H1 (cell line): ENCODE measurements around the gene ZBTB1. TPM values are rescaled to one million over a fixed set of nuclear protein-coding genes. Genes with fewer than 3 reads are reported as not detected.

Source experiments
- CTCF ChIA-PET: fragments of 300-600 bp; sonication (Branson Sonifier 250); formaldehyde crosslinking; loops from one replicate; lab custom pipeline; 2021; ENCODE audit not compliant: partially characterized antibody; lab: Charles Lee
- POLR2A ChIA-PET: fragments of 300-600 bp; sonication (Branson Sonifier 250); formaldehyde crosslinking; loops from one replicate; lab custom pipeline; 2021; ENCODE audit warnings: inconsistent platforms; ENCODE audit not compliant: partially characterized antibody; lab: Charles Lee
- DNase-seq, 2 experiments: peaks; one replicate each; pipeline versions ENCODE4 v3.0.0 to v3.0.0-alpha.2; 2010 to 2022; ENCODE audit warnings: low spot score in 2 of 2, low read depth in 1 of 2, mixed read lengths in 1 of 2
- FAIRE-seq: peaks from 2 replicates; lab custom pipeline; 2011; peaks lifted over from hg19 to GRCh38; lab: Jason Lieb, UNC
- H2AFZ ChIP-seq: 2 replicates; pipeline ENCODE4 v1.8.1; 2012; ENCODE audit warnings: low read length, inconsistent platforms
- H2AK5ac ChIP-seq: 2 replicates; pipeline ENCODE4 v1.6.1; 2013; ENCODE audit warnings: low read depth, low read length
- H2BK120ac ChIP-seq: replicated peaks from 2 replicates; pipeline ENCODE3; 2013; ENCODE audit warnings: low read depth, low read length, inconsistent platforms
- H2BK12ac ChIP-seq: 2 replicates; pipeline ENCODE4 v1.6.1; 2013; ENCODE audit warnings: low read depth, low read length
- H2BK15ac ChIP-seq: 2 replicates; pipeline ENCODE4 v1.6.1; 2013; ENCODE audit warnings: low read length
- H2BK20ac ChIP-seq: 2 replicates; pipeline ENCODE4 v1.6.1; 2013; ENCODE audit warnings: low read length
- H2BK5ac ChIP-seq: 2 replicates; pipeline ENCODE4 v1.6.1; 2013; ENCODE audit warnings: low read depth, low read length
- H3K14ac ChIP-seq: 2 replicates; pipeline ENCODE4 v1.6.1; 2013; ENCODE audit warnings: inconsistent platforms; ENCODE audit not compliant: insufficient read length
- H3K18ac ChIP-seq: 2 replicates; pipeline ENCODE4 v1.6.1; 2013; ENCODE audit warnings: low read length; ENCODE audit errors: extremely low read depth
- H3K23ac ChIP-seq: 2 replicates; pipeline ENCODE4 v1.6.1; 2013; ENCODE audit warnings: inconsistent platforms; ENCODE audit not compliant: insufficient read length
- H3K23me2 ChIP-seq: 2 replicates; pipeline ENCODE4 v1.6.1; 2013; ENCODE audit warnings: low read depth, low read length
- H3K27ac ChIP-seq: 2 replicates; pipeline ENCODE4 v1.6.1; 2011; ENCODE audit warnings: low read depth, low read length, inconsistent platforms
- H3K27me3 ChIP-seq, 4 experiments: replicated peaks in 1 of 4; 1 replicate in 1 of 4; 2 replicates in 3 of 4; pipeline versions ENCODE4 v1.6.1 to v1.8.1; 2011 to 2013; ENCODE audit warnings: low read length in 3 of 4, mild to moderate bottlenecking in 3 of 4, inconsistent platforms in 2 of 4, mixed read lengths in 2 of 4, moderate library complexity in 1 of 4; ENCODE audit not compliant: control insufficient read depth in 3 of 4, insufficient read depth in 3 of 4; ENCODE audit errors: extremely low read depth in 1 of 4
- H3K36me3 ChIP-seq, 4 experiments: 2 replicates each; pipeline versions ENCODE4 v1.6.1 to v1.8.1; 2011 to 2013; ENCODE audit warnings: mild to moderate bottlenecking in 4 of 4, low read length in 3 of 4, moderate library complexity in 2 of 4, control low read depth in 1 of 4, inconsistent platforms in 1 of 4; ENCODE audit not compliant: insufficient read depth in 4 of 4, control insufficient read depth in 2 of 4
- H3K4ac ChIP-seq: replicated peaks from 2 replicates; pipeline ENCODE3; 2013; ENCODE audit warnings: low read length, low read depth, mixed read lengths, inconsistent platforms; ENCODE audit not compliant: insufficient read length
- H3K4me1 ChIP-seq, 4 experiments: replicated peaks in 1 of 4; 1 replicate in 1 of 4; 2 replicates in 3 of 4; pipeline versions ENCODE4 v1.6.1 to v1.8.1; 2011 to 2013; ENCODE audit warnings: low read length in 3 of 4, inconsistent platforms in 2 of 4, mixed read lengths in 1 of 4; ENCODE audit not compliant: insufficient read depth in 4 of 4, control insufficient read depth in 3 of 4
- H3K4me2 ChIP-seq, 2 experiments: 2 replicates each; pipeline versions ENCODE4 v1.6.1 to v1.8.1; 2011 to 2013; ENCODE audit warnings: low read depth in 2 of 2, low read length in 2 of 2, control low read depth in 1 of 2, inconsistent platforms in 1 of 2, mild to moderate bottlenecking in 1 of 2; ENCODE audit not compliant: insufficient read depth in 1 of 2
- H3K4me3 ChIP-seq, 4 experiments: fragments of 200-600, 300-600 bp in 1 of 4; sonication (generic), shearing (Covaris generic), sonication (Bioruptor Twin) in 1 of 4; 2 replicates each; pipeline versions ENCODE4 v1.5.1 to v1.8.1; 2011 to 2016; ENCODE audit warnings: low read length in 4 of 4, low read depth in 3 of 4, control low read depth in 2 of 4, inconsistent platforms in 2 of 4, mild to moderate bottlenecking in 2 of 4, mixed read lengths in 1 of 4, moderate library complexity in 1 of 4; ENCODE audit not compliant: insufficient read depth in 2 of 4; ENCODE audit errors: extremely low read depth in 1 of 4
- H3K56ac ChIP-seq: replicated peaks from 2 replicates; pipeline ENCODE3; 2013; ENCODE audit warnings: low read depth, mild to moderate bottlenecking, mixed read lengths, low read length, inconsistent platforms; ENCODE audit not compliant: insufficient read length
- H3K79me1 ChIP-seq: 2 replicates; pipeline ENCODE4 v1.6.1; 2013; ENCODE audit warnings: low read depth, low read length, control low read depth
- H3K79me2 ChIP-seq, 2 experiments: 2 replicates each; pipeline versions ENCODE4 v1.6.1 to v1.8.1; 2012 to 2013; ENCODE audit warnings: low read length in 2 of 2, mild to moderate bottlenecking in 2 of 2, inconsistent platforms in 1 of 2; ENCODE audit not compliant: insufficient read depth in 2 of 2, control insufficient read depth in 1 of 2
- H3K9ac ChIP-seq, 4 experiments: replicated peaks in 1 of 4; 1 replicate in 1 of 4; 2 replicates in 3 of 4; pipeline versions ENCODE4 v1.6.1 to v1.8.1; 2011 to 2013; ENCODE audit warnings: low read depth in 3 of 4, low read length in 3 of 4, control low read depth in 2 of 4, mild to moderate bottlenecking in 2 of 4, moderate library complexity in 2 of 4, inconsistent platforms in 1 of 4; ENCODE audit errors: extremely low read depth in 1 of 4
- H3K9me3 ChIP-seq, 2 experiments: 2 replicates each; pipeline versions ENCODE4 v1.6.1 to v1.8.1; 2012 to 2013; ENCODE audit warnings: mild to moderate bottlenecking in 2 of 2, moderate library complexity in 2 of 2, control low read depth in 1 of 2, inconsistent platforms in 1 of 2, low read depth in 1 of 2, low read length in 1 of 2, mixed read lengths in 1 of 2; ENCODE audit not compliant: insufficient read depth in 2 of 2
- H4K20me1 ChIP-seq, 2 experiments: replicated peaks in 1 of 2; 2 replicates each; pipeline versions ENCODE3 to v1.8.1; 2011 to 2013; ENCODE audit warnings: inconsistent platforms in 2 of 2, low read length in 2 of 2, mild to moderate bottlenecking in 1 of 2; ENCODE audit not compliant: insufficient read depth in 2 of 2, control insufficient read depth in 1 of 2
- H4K5ac ChIP-seq: 2 replicates; pipeline ENCODE4 v1.6.1; 2013; ENCODE audit warnings: low read length, low read depth, mixed read lengths, inconsistent platforms; ENCODE audit not compliant: insufficient read length
- H4K8ac ChIP-seq: 2 replicates; pipeline ENCODE4 v1.8.0; 2013; ENCODE audit warnings: mild to moderate bottlenecking, moderate library complexity, low read length, inconsistent platforms; ENCODE audit not compliant: insufficient read depth; ENCODE audit errors: extremely low read depth
- H4K91ac ChIP-seq: replicated peaks from 2 replicates; pipeline ENCODE3; 2013; ENCODE audit warnings: low read length, mixed read lengths, inconsistent platforms; ENCODE audit not compliant: insufficient read length
- ATF3 ChIP-seq: IDR thresholded peaks from 2 replicates; pipeline ENCODE4 v1.6.1; 2011; ENCODE audit warnings: low read depth, mild to moderate bottlenecking, low read length; ENCODE audit not compliant: insufficient read depth
- CBX8 ChIP-seq: fragments of 300-800, 300-1000 bp; sonication (generic); IDR thresholded peaks from 2 replicates; pipeline ENCODE4 v1.7.1; 2016; ENCODE audit warnings: low read depth, low read length, borderline replicate concordance
- GTF2F1 ChIP-seq: IDR thresholded peaks from 2 replicates; pipeline ENCODE4 v1.6.1; 2012; ENCODE audit warnings: low read depth, low read length, improper control_type of control experiment, borderline replicate concordance
- KDM4A ChIP-seq: IDR thresholded peaks from one replicate; pipeline ENCODE4 v1.7.1; 2012; ENCODE audit warnings: low read depth, mild to moderate bottlenecking, moderate library complexity, low read length, inconsistent platforms; ENCODE audit not compliant: severe bottlenecking
- POLR2A ChIP-seq, 2 experiments: IDR thresholded peaks; 1 replicate in 1 of 2; 2 replicates in 1 of 2; pipeline ENCODE4 v1.6.1; 2011; ENCODE audit warnings: low read depth in 2 of 2, low read length in 2 of 2, mild to moderate bottlenecking in 2 of 2; ENCODE audit errors: control extremely low read depth in 1 of 2
- RXRA ChIP-seq: IDR thresholded peaks from 2 replicates; pipeline ENCODE4 v1.6.1; 2011; ENCODE audit warnings: low read depth, mild to moderate bottlenecking, low read length, moderate library complexity; ENCODE audit not compliant: insufficient read depth
- SP4 ChIP-seq: IDR thresholded peaks from 2 replicates; pipeline ENCODE4 v1.6.1; 2012; ENCODE audit warnings: low read length, inconsistent platforms
- ZNF274 ChIP-seq: IDR thresholded peaks from 2 replicates; pipeline ENCODE4 v1.7.0; 2012; ENCODE audit warnings: low read length, borderline replicate concordance; ENCODE audit errors: extremely low read depth
- WGBS, 2 experiments: shearing (Covaris generic) in 1 of 2; methylation state at CpG; one replicate each; pipeline versions ENCODE4 v1.1.6 to v1.1.7; 2013 to 2015; ENCODE audit warnings: low lambda C conversion rate in 2 of 2, mixed read lengths in 2 of 2, inconsistent platforms in 1 of 2, low coverage in 1 of 2, missing lambda C conversion rate in 1 of 2; ENCODE audit not compliant: insufficient replicate concordance in 2 of 2, insufficient coverage in 1 of 2, insufficient read length in 1 of 2; ENCODE audit errors: extremely low coverage in 1 of 2, missing lambda C conversion rate in 1 of 2; 5-methylcytosine and 5-hydroxymethylcytosine counted together
- polyA plus RNA-seq, 7 experiments: library from polyadenylated mRNA; depleted of rRNA in 3 of 7; stranded (reverse) in 5 of 7; unstranded in 2 of 7; fragments of >200 nt in 5 of 7; fragments of 200-250 nt in 2 of 7; gene quantifications; 1 replicate in 5 of 7; 2 replicates in 1 of 7; 4 replicates in 1 of 7; pipeline versions ENCODE4 v1.2.1 to v1.2.3, GENCODE V29; 2011 to 2013; ENCODE audit warnings: missing spikeins in 2 of 7, mixed read lengths in 2 of 7
- total RNA-seq: library from RNA; stranded (reverse); fragmentation: NEBNext Ultra II Directional; extraction: Animal tissue kit (Norgen Biotek cat#: 25700); gene quantifications from 2 replicates; pipeline ENCODE4 v1.2.1, GENCODE V29; 2021
- TF ChIP-seq, protein P1 (sequence below): IDR thresholded peaks from 2 replicates; pipeline ENCODE4 v1.6.1; 2012; ENCODE audit warnings: low read length, inconsistent platforms
- TF ChIP-seq, protein P2 (sequence below): IDR thresholded peaks from 2 replicates; pipeline ENCODE4 v1.6.1; 2012; ENCODE audit warnings: inconsistent platforms

ZBTB1 gene
- total and polyA plus RNA-seq, 2 of the 8 experiments (the other 6 are each of a cell fraction or from before 2014, with no cell fraction given) = 13.6 to 27.5 TPM

- Histone ChIP-seq H3K79me2 (no peaks in the 10 kb centered on the region), H3K27me3 (no peaks in the 10 kb centered on the region), H3K4me3 (no peak overlapping the region), H2AK5ac (no peak overlapping the region), H3K79me1 (no peaks in the 10 kb centered on the region), H4K20me1 (peaks cover 2% of the 10 kb centered on the region in 2 experiments), H4K8ac (no peak overlapping the region), H2BK15ac (no peak overlapping the region), H3K4me2 (no peak overlapping the region), H3K23me2 (no peaks in the 10 kb centered on the region), H3K4me1 (no peaks in the 10 kb centered on the region), H3K27ac (no peak overlapping the region), H2BK20ac (no peak overlapping the region), H2BK12ac (no peak overlapping the region), H4K91ac (no peak overlapping the region), H3K23ac (no peak overlapping the region), H3K9ac (no peak overlapping the region), H2BK120ac (no peak overlapping the region), H2BK5ac (no peak overlapping the region), H3K4ac (no peak overlapping the region), H3K36me3 (no peaks in the 10 kb centered on the region), H3K9me3 (no peaks in the 10 kb centered on the region), H4K5ac (no peak overlapping the region), H3K56ac (no peak overlapping the region), H3K18ac (no peak overlapping the region), H2AFZ (no peak overlapping the region), H3K14ac (no peak overlapping the region)
- DNase-seq = no peak
- 84% methylated on average over 8 of the region's 8 CpGs; no CpG with 5 or more reads in 1 of the 2 experiments for WGBS, 2 experiments
- TF ChIP-seq GTF2F1 (no peak), ATF3 (no peak), ZNF274 (no peak), POLR2A (IDR thresholded peaks at IDR 0.05; ENCODE audit: control extremely low read depth in 1 of 2, low read depth in 2 of 2, low read length in 2 of 2) (no peak), SP4 (no peak), KDM4A (no peak), CBX8 (no peak), RXRA (no peak)
- TF ChIP-seq, protein P1, sequence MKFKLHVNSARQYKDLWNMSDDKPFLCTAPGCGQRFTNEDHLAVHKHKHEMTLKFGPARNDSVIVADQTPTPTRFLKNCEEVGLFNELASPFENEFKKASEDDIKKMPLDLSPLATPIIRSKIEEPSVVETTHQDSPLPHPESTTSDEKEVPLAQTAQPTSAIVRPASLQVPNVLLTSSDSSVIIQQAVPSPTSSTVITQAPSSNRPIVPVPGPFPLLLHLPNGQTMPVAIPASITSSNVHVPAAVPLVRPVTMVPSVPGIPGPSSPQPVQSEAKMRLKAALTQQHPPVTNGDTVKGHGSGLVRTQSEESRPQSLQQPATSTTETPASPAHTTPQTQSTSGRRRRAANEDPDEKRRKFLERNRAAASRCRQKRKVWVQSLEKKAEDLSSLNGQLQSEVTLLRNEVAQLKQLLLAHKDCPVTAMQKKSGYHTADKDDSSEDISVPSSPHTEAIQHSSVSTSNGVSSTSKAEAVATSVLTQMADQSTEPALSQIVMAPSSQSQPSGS = no peak
- TF ChIP-seq, protein P2, sequence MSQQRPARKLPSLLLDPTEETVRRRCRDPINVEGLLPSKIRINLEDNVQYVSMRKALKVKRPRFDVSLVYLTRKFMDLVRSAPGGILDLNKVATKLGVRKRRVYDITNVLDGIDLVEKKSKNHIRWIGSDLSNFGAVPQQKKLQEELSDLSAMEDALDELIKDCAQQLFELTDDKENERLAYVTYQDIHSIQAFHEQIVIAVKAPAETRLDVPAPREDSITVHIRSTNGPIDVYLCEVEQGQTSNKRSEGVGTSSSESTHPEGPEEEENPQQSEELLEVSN = no peak
- POLR2A ChIA-PET = interaction anchor here (1.0 to 1.6 kb wide), 4 partner anchors 10 to 133 kb away, joined by 3 to 7 read pairs (median 4); partner anchors contain the start of genes AKAP5 and ZBTB1
- FAIRE-seq = no peak
- CTCF ChIA-PET = interaction anchor here (0.7 to 1.3 kb wide), 5 partner anchors 9 to 132 kb away, joined by 3 to 5 read pairs (median 3); no protein-coding TSS in a partner anchor
Observed at GRCh38 chr14:64476438-64476837, 28.1 kb upstream of the ZBTB1 start.
